GM18520 (cell line): ENCODE measurements around the gene LRRC4.

Source experiments
- ATAC-seq: cut with Tn5 transposase; IDR thresholded peaks from one replicate; pipeline ENCODE4 v1.9.1; 2021; ENCODE audit not compliant: unreplicated experiment

LRRC4 gene

GRCh38 chr7:128031901-128032604 lies 816 bp upstream of the LRRC4 start:
- ATAC-seq = peak; percentile 60

- ATAC-seq = no peak
These were observed 979 bp downstream of the LRRC4 start for GRCh38 chr7:128030263-128030653.

GRCh38 chr7:128029405-128029995 lies 1.7 kb downstream of the LRRC4 start:
- no peak for ATAC-seq

GRCh38 chr7:128027485-128027980 lies 3.7 kb downstream of the LRRC4 start:
- no peak for ATAC-seq

GRCh38 chr7:128026551-128026950 lies 4.7 kb downstream of the LRRC4 start:
- ATAC-seq = no peak

- no peak for ATAC-seq
These were observed 5.4 kb downstream of the LRRC4 start for GRCh38 chr7:128025819-128026218.

- no peak for ATAC-seq
These were observed 5.9 kb downstream of the LRRC4 start for GRCh38 chr7:128025380-128025779.

GRCh38 chr7:128024151-128024550 lies 7.1 kb downstream of the LRRC4 start:
- no peak for ATAC-seq

GRCh38 chr7:128022631-128023532 lies 8.4 kb downstream of the LRRC4 start:
- no peak for ATAC-seq

- no peak for ATAC-seq
These were observed 9.9 kb downstream of the LRRC4 start for GRCh38 chr7:128021366-128021765.

- ATAC-seq = no peak
These were observed 11.1 kb downstream of the LRRC4 start for GRCh38 chr7:128020159-128020558.

- no peak for ATAC-seq
These were observed 11.9 kb downstream of the LRRC4 start for GRCh38 chr7:128019288-128019687.

GRCh38 chr7:128017862-128018845 lies 13.1 kb downstream of the LRRC4 start:
- ATAC-seq = no peak

- ATAC-seq = no peak
These were observed 13.8 kb downstream of the LRRC4 start for GRCh38 chr7:128017460-128017859.

GRCh38 chr7:128014811-128015210 lies 16.4 kb downstream of the LRRC4 start:
- no peak for ATAC-seq

GRCh38 chr7:128011131-128011661 lies 20.0 kb downstream of the LRRC4 start:
- ATAC-seq = no peak

- no peak for ATAC-seq
These were observed 20.7 kb downstream of the LRRC4 start for GRCh38 chr7:128010391-128011127.

GRCh38 chr7:128008744-128009143 lies 22.5 kb downstream of the LRRC4 start:
- ATAC-seq = no peak

GRCh38 chr7:128008141-128008540 lies 23.1 kb downstream of the LRRC4 start:
- no peak for ATAC-seq

GRCh38 chr7:128007303-128007680 lies 23.9 kb downstream of the LRRC4 start:
- no peak for ATAC-seq
